DND-41 (cell line): ENCODE measurements around the gene CCHCR1.

Experiments used
- ATAC-seq: fragments of 200-7000 bp; cut with Tn5 transposase; 3 replicates; pipeline ENCODE4 v1.9.1; 2021; ENCODE audit warnings: low read depth; ENCODE audit not compliant: insufficient read depth
- DNase-seq: peaks from one replicate; pipeline ENCODE4 v3.0.0-alpha.2; 2020
- H2AFZ ChIP-seq: 2 replicates; pipeline ENCODE4 v1.6.0; 2012; ENCODE audit warnings: low read depth, low read length
- H3K27ac ChIP-seq: 2 replicates; pipeline ENCODE4 v1.5.1; 2012; ENCODE audit warnings: low read length, inconsistent platforms
- H3K27me3 ChIP-seq: fragments of 200-600 bp; sonication (generic); 2 replicates; pipeline ENCODE4 v1.6.0; 2012; ENCODE audit warnings: low read length, mild to moderate bottlenecking, inconsistent platforms; ENCODE audit not compliant: insufficient read depth, poor library complexity
- H3K36me3 ChIP-seq: 2 replicates; pipeline ENCODE4 v1.5.1; 2012; ENCODE audit warnings: low read length, inconsistent platforms; ENCODE audit not compliant: insufficient read depth
- H3K4me1 ChIP-seq: 2 replicates; pipeline ENCODE4 v1.5.1; 2012; ENCODE audit warnings: mild to moderate bottlenecking, low read length; ENCODE audit not compliant: insufficient read depth
- H3K4me2 ChIP-seq: 2 replicates; pipeline ENCODE4 v1.6.0; 2012; ENCODE audit warnings: mild to moderate bottlenecking, moderate library complexity, low read length, inconsistent platforms; ENCODE audit not compliant: insufficient read depth
- H3K4me3 ChIP-seq, 2 experiments: fragments of 200-600 bp in 1 of 2; shearing (Covaris generic) in 1 of 2; 2 replicates each; pipeline ENCODE4 v1.5.1; 2012 to 2016; ENCODE audit warnings: inconsistent platforms in 2 of 2, low read length in 2 of 2, mild to moderate bottlenecking in 2 of 2, low read depth in 1 of 2, moderate library complexity in 1 of 2
- H3K79me2 ChIP-seq: 2 replicates; pipeline ENCODE4 v1.6.0; 2012; ENCODE audit warnings: low read length, inconsistent platforms; ENCODE audit not compliant: insufficient read depth
- H3K9ac ChIP-seq: 2 replicates; pipeline ENCODE4 v1.6.0; 2012; ENCODE audit warnings: low read depth, mild to moderate bottlenecking, inconsistent platforms, low read length, moderate library complexity
- H3K9me3 ChIP-seq: 2 replicates; pipeline ENCODE4 v1.5.1; 2012; ENCODE audit warnings: low read length, moderate library complexity, mild to moderate bottlenecking, inconsistent platforms; ENCODE audit not compliant: insufficient read depth, severe bottlenecking
- H4K20me1 ChIP-seq: 2 replicates; pipeline ENCODE4 v1.6.0; 2012; ENCODE audit warnings: low read length; ENCODE audit not compliant: insufficient read depth
- EZH2 ChIP-seq: IDR thresholded peaks from 3 replicates; pipeline ENCODE4 v1.6.1; 2012; ENCODE audit warnings: borderline replicate concordance, low read depth, mild to moderate bottlenecking, moderate library complexity, low read length, inconsistent platforms; ENCODE audit not compliant: severe bottlenecking
- TF ChIP-seq, protein P1 (sequence below): IDR thresholded peaks from 2 replicates; pipeline ENCODE4 v1.5.1; 2012; ENCODE audit warnings: borderline replicate concordance, low read length, moderate library complexity, mild to moderate bottlenecking; ENCODE audit not compliant: poor library complexity, severe bottlenecking; ENCODE audit errors: extremely low read depth

Gene CCHCR1

DNA sequence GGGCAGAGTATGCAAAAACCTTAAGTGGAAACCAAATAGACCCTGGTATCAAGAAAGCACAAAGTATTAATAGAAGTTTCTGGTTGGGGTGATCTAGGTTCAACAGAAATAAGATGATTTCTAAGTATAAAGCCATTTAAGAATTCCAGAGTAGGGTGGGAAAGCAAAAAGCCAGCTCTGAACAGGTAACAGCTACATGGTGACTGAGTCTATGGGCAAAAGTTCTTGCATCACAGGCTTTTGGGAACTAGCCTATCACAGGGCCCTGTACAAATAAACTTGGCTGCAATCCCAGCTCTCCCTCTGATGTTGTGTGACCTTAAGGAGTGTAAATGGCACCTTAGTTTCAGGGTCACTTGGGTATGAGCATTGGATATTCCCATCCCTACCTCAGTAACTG lies 6.3 kb upstream of the CCHCR1 start:
- peaks cover 42% of the 10 kb centered on the region for H3K79me2 ChIP-seq
- DNase-seq = no peak
- TF ChIP-seq, protein P1, sequence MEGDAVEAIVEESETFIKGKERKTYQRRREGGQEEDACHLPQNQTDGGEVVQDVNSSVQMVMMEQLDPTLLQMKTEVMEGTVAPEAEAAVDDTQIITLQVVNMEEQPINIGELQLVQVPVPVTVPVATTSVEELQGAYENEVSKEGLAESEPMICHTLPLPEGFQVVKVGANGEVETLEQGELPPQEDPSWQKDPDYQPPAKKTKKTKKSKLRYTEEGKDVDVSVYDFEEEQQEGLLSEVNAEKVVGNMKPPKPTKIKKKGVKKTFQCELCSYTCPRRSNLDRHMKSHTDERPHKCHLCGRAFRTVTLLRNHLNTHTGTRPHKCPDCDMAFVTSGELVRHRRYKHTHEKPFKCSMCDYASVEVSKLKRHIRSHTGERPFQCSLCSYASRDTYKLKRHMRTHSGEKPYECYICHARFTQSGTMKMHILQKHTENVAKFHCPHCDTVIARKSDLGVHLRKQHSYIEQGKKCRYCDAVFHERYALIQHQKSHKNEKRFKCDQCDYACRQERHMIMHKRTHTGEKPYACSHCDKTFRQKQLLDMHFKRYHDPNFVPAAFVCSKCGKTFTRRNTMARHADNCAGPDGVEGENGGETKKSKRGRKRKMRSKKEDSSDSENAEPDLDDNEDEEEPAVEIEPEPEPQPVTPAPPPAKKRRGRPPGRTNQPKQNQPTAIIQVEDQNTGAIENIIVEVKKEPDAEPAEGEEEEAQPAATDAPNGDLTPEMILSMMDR = no peak
- no peak for TF ChIP-seq EZH2
- H2AFZ ChIP-seq = no peak overlapping the region
- no peak for ATAC-seq
- no peak overlapping the region for H3K9ac ChIP-seq
- no peaks in the 10 kb centered on the region for H3K9me3 ChIP-seq
- no peak overlapping the region for H3K4me2 ChIP-seq
- H3K27ac ChIP-seq = no peak overlapping the region
- peaks cover 26% of the 10 kb centered on the region for H4K20me1 ChIP-seq
- no peaks in the 10 kb centered on the region for H3K27me3 ChIP-seq
- peaks cover 42% of the 10 kb centered on the region for H3K4me1 ChIP-seq
- no peak overlapping the region for H3K4me3 ChIP-seq
- H3K36me3 ChIP-seq = peaks cover 57% of the 10 kb centered on the region

DNA sequence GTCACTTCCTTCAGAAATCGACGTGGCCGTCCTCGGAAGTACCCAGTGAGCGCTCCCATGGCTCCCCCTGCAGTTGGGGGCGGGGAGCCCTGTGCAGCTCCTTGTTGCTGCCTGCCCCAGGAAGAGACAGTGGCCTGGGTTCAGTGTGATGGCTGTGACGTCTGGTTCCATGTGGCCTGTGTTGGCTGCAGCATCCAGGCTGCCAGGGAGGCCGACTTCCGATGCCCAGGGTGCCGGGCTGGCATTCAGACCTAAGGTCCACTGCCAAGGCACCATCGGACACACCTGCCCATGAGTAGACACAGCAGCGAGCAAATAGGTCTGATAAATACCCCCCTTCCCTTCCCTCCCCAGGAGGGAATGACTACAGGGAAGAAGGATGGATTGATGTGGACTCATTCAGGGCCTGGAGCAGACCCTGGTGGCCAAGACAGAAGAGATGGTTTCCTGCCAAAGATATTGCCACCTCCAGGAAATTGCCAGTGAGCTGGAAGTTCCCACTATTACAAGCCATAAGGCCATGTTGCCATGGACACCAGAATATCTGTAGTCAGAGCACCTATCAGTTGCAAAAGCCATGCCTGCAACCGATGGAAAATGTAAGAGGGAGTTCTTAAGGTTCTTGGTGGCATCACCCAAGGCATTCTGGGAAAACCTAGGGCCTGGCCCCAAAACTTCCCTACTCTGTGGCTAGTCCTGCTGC lies 5.0 kb upstream of the CCHCR1 start:
- Histone ChIP-seq H3K9ac (no peak overlapping the region), H3K27me3 (no peaks in the 10 kb centered on the region), H2AFZ (no peak overlapping the region), H3K4me3 (no peak overlapping the region), H3K9me3 (no peaks in the 10 kb centered on the region), H3K36me3 (peaks cover 57% of the 10 kb centered on the region), H3K4me2 (peak overlapping the region; percentile 75; the same call in 1 of the 2 replicates), H4K20me1 (peaks cover 26% of the 10 kb centered on the region), H3K27ac (no peak overlapping the region), H3K4me1 (peaks cover 42% of the 10 kb centered on the region), H3K79me2 (peaks cover 47% of the 10 kb centered on the region)
- TF ChIP-seq EZH2 = no peak
- TF ChIP-seq, protein P1 = no peak
- DNase-seq (no peak), ATAC-seq (no peak)

DNA sequence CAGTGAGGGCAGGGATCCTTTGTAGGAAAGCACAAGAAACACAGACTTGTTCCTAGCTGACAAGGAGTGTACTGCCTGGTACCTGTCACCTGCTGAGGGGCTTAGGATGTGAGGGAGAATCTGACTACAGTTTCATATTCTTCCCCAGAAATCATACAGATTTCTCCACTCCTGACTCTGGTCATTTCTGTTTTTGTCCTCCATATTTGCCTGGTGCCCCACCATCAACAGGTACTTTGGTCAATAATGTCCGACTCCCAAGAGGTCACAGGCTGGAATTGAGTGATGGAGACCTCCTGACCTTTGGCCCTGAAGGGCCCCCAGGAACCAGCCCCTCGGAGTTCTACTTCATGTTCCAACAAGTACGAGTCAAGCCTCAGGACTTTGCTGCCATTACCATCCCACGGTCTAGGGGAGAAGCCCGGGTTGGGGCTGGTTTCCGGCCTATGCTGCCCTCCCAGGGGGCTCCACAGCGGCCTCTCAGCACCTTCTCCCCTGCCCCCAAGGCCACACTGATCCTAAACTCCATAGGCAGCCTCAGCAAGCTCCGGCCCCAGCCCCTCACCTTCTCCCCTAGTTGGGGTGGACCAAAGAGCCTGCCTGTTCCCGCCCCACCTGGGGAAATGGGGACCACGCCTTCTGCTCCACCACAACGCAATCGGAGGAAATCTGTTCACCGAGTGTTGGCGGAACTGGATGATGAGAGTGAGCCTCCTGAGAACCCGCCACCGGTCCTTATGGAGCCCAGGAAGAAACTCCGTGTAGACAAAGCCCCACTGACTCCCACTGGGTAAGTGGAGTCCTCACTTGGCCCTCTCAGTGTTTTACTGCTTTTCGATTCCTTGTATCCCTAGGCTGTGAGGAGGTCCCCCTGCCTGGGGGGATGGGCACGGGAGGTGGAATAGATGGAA lies 3.9 kb upstream of the CCHCR1 start:
- H3K79me2 ChIP-seq = peaks cover 59% of the 10 kb centered on the region

More for the DNA sequence above, 3.9 kb upstream of the CCHCR1 start:
- Histone ChIP-seq H4K20me1 (peaks cover 26% of the 10 kb centered on the region), H3K36me3 (peaks cover 59% of the 10 kb centered on the region), H3K27me3 (no peaks in the 10 kb centered on the region), H3K9me3 (no peaks in the 10 kb centered on the region), H3K4me1 (peaks cover 53% of the 10 kb centered on the region), H2AFZ (no peak overlapping the region), H3K4me2 (peak overlapping the region; percentile 75), H3K4me3 (no peak overlapping the region), H3K9ac (no peak overlapping the region), H3K27ac (no peak overlapping the region)
- ATAC-seq (no peak), DNase-seq (no peak)
- TF ChIP-seq, protein P1 = no peak
- TF ChIP-seq EZH2 = no peak
